GM23248 (cell line): ENCODE measurements around the gene THAP3.
"Not testable (repeated sequence)": the region's sequence is repeated elsewhere in the genome, so short reads cannot be mapped to it uniquely, and the experiment has no call there.

Experiments used
- EZH2 ChIP-seq: fragments of 200-600 bp; sonication (generic); IDR thresholded peaks from 2 replicates; pipeline ENCODE4 v1.6.1; 2018; ENCODE audit warnings: antibody characterized with exemption, mild to moderate bottlenecking; ENCODE audit not compliant: insufficient read depth, poor library complexity, severe bottlenecking
- EZH2phosphoT487 ChIP-seq: fragments of 200-600 bp; sonication (generic); IDR thresholded peaks from 2 replicates; pipeline ENCODE4 v1.6.1; 2018; ENCODE audit warnings: antibody characterized with exemption, moderate library complexity, mild to moderate bottlenecking, low read depth; ENCODE audit not compliant: insufficient read depth

DNA sequence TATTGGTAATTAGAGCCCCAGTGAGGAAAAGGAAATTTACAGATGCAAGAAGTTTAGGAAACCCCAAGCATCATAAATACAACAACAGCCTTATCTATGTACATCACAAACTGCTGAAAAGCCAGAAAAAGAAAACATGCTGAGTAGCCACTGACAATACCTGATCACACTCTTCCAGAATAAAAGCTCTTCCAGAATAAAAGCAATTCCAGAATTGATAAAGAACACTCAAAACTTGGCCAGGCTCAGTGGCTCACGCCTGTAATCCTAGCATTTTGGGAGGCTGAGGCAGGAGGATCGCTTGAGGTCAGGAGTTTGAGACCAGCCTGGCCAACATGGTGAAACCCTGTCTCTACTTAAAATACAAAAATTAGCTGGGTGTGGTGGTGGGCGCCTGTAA, 16.2 kb downstream of the THAP3 start:
- TF ChIP-seq EZH2, EZH2phosphoT487: not testable (repeated sequence)
